ENCODE data around the gene ARFGAP1.

ARFGAP1 gene

DNA sequence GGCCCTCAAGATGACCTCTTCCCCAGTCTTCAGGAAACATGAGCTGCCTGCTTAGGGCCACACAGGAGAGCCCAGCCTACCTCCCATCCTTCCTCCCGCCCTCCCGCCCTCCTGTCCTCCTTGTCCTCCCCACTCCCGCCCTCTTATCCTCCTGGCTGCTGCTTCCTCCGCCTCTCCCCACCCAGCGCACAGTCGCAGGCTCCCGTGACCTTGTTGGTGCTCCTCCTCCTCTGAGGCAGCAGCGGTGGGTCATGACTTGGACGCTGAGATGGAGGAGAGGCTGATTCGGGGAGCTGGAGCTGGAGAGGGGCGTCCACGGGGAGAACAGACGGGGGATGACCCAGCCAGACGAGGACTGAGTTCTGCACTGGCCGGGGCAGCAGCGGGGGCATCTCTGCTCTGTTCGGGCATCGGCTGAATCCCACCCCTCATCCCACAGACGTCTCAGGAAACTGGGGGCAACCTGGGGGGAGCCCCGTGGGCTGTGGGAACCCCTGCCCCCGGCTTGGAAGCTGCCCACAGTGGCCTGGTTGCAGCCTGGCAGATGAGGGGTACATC, 56.2 kb downstream of the ARFGAP1 start:
- no peak for ATAC-seq
- no peak for TF ChIP-seq ZC3H10 (CRISPR knock-in tag; IDR thresholded peaks at IDR 0.05)
- no peak for TF ChIP-seq ZFP3 (CRISPR knock-in tag; IDR thresholded peaks at IDR 0.05)
- TF ChIP-seq TCF4 (CRISPR knock-in tag; IDR thresholded peaks at IDR 0.05; ENCODE audit: borderline replicate concordance) = no peak
- no peak for TF ChIP-seq BACH2 (CRISPR knock-in tag; IDR thresholded peaks at IDR 0.05; ENCODE audit: borderline replicate concordance)
- no peak for TF ChIP-seq CSRNP3 (CRISPR knock-in tag; IDR thresholded peaks at IDR 0.05)
- TF ChIP-seq ZNF8 (CRISPR knock-in tag; IDR thresholded peaks at IDR 0.05) = no peak
- no peak for TF ChIP-seq ARNTL (CRISPR knock-in tag; IDR thresholded peaks at IDR 0.05; ENCODE audit: borderline replicate concordance, low read depth)
- no peak for TF ChIP-seq ISL1 (CRISPR knock-in tag; IDR thresholded peaks at IDR 0.05)
- no peak for TF ChIP-seq RARB (CRISPR knock-in tag; IDR thresholded peaks at IDR 0.05)
- no peak for TF ChIP-seq OSR1 (CRISPR knock-in tag; IDR thresholded peaks at IDR 0.05)
- no peak for TF ChIP-seq ZNF70 (CRISPR knock-in tag; IDR thresholded peaks at IDR 0.05)
- no peak for TF ChIP-seq ZNF565 (CRISPR knock-in tag; conservative IDR thresholded peaks at IDR 0.05; ENCODE audit: low read depth)
- TF ChIP-seq TSHZ2 (CRISPR knock-in tag; IDR thresholded peaks at IDR 0.05) = no peak
- TF ChIP-seq PATZ1 (CRISPR knock-in tag; IDR thresholded peaks at IDR 0.05; ENCODE audit: borderline replicate concordance) = no peak
- no peak for TF ChIP-seq GLIS3 (CRISPR knock-in tag; IDR thresholded peaks at IDR 0.05)
- TF ChIP-seq, protein P1, sequence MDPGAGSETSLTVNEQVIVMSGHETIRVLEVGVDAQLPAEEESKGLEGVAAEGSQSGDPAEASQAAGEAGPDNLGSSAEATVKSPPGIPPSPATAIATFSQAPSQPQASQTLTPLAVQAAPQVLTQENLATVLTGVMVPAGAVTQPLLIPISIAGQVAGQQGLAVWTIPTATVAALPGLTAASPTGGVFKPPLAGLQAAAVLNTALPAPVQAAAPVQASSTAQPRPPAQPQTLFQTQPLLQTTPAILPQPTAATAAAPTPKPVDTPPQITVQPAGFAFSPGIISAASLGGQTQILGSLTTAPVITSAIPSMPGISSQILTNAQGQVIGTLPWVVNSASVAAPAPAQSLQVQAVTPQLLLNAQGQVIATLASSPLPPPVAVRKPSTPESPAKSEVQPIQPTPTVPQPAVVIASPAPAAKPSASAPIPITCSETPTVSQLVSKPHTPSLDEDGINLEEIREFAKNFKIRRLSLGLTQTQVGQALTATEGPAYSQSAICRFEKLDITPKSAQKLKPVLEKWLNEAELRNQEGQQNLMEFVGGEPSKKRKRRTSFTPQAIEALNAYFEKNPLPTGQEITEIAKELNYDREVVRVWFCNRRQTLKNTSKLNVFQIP (CRISPR knock-in tag; IDR thresholded peaks at IDR 0.05; ENCODE audit: borderline replicate concordance, low read depth) = no peak

DNA sequence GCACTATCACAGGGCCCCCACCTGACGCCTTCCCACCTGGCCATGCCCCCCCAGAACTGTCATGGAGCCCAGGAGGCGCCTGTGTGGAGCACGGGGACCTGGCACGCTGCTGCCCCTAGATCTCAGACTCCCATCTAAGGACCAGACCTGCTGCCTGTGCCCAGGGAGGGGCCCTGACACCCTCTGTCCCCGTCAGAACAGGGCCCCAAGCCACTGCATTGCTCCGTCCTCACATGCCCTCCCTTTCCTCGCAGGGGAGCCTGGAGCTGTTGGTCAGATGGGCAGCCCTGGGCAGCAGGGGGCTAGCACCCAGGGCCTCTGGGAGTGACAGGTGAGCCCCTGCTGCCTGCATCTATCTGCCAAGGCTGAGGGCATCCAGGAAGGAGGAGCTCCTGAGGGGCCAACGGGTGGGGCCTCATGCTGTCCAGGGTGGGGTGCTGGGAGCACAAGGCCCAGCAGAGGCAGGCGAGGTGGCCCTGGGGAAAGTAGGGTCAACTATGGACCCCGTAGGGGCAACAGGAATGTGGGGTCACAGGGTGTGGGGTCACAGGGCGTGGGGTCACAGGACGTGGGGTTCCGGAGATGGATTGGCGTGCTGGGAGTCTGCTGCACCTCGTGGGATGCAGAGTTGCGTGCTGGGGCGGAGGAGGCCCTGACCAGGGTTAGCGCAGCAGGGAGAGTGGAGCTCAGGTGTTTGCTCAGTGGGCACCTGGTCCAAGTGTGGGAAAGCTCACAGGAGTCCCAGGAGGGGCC, 56.9 kb downstream of the ARFGAP1 start:
- ATAC-seq = no peak
- TF ChIP-seq, protein P1 (CRISPR knock-in tag; IDR thresholded peaks at IDR 0.05; ENCODE audit: borderline replicate concordance, low read depth) = no peak
- TF ChIP-seq PATZ1 (CRISPR knock-in tag; IDR thresholded peaks at IDR 0.05; ENCODE audit: borderline replicate concordance) (no peak), TSHZ2 (CRISPR knock-in tag; IDR thresholded peaks at IDR 0.05) (no peak), ZFP30 (CRISPR knock-in tag; IDR thresholded peaks at IDR 0.05) (no peak)
